ENCODE results near the gene IP6K1. TPM values are rescaled to one million over a fixed set of nuclear protein-coding genes. Genes with fewer than 3 reads are reported as not detected.

The IP6K1 gene
- total RNA-seq = 18.2 and 24.5 TPM in 2 replicates

GRCh38 chr3:49786357-49787181 is at the start of gene IP6K1:
Gene IP6K1 (minus strand): TSS chr3:49786542. CDS start chr3:49748040, 38,502 bp downstream.

GRCh38 chr3:49813497-49814174 is 27.3 kb upstream of the IP6K1 start, which contains the start of gene UBA7:
Gene UBA7 (minus strand): TSS chr3:49813953. CDS start chr3:49813787, 166 bp downstream.

GRCh38 chr3:49802719-49803464 is 16.6 kb upstream of the IP6K1 start, which contains the start of gene INKA1:
Gene INKA1 (plus strand): TSS chr3:49803261. CDS start chr3:49803393, 132 bp downstream.

GRCh38 chr3:49799761-49800160 is 13.4 kb upstream of the IP6K1 start, which contains the start of gene CDHR4:
Gene CDHR4 (minus strand): TSS chr3:49799873. CDS start chr3:49799812, 61 bp downstream.

GRCh38 chr3:49723628-49724551 is 62.5 kb downstream of the IP6K1 start, which contains the start of gene GMPPB:
Gene GMPPB (minus strand): TSS chr3:49723951. CDS start chr3:49723726, 225 bp downstream.

GRCh38 chr3:49719214-49719884 is 67.0 kb downstream of the IP6K1 start, which contains the start of gene AMIGO3:
Gene AMIGO3 (minus strand): TSS chr3:49719684. CDS start chr3:49719465, 219 bp downstream.

GRCh38 chr3:49689046-49689907 is 97.1 kb downstream of the IP6K1 start, which contains the start of the genes MST1 and RNF123:
Gene MST1 (minus strand): TSS chr3:49689474. CDS start chr3:49688691, 783 bp downstream.
Gene RNF123 (plus strand): TSS chr3:49689557. CDS start chr3:49691166, 1,609 bp downstream.

Other genes starting within 250 kb of the IP6K1 start
- 0.15 and 0.17 TPM in 2 replicates for gene BSN, start 232.1 kb downstream of the IP6K1 start, total RNA-seq
- gene APEH, start 112.2 kb downstream of the IP6K1 start, total RNA-seq = 98.7 and 110 TPM in 2 replicates
- gene MST1, start 97.1 kb downstream of the IP6K1 start, total RNA-seq = 5.1 and 5.4 TPM in 2 replicates
- 21.7 and 22.0 TPM in 2 replicates for gene RNF123, start 97.0 kb downstream of the IP6K1 start, total RNA-seq
- 0.50 and 1.2 TPM in 2 replicates for gene AMIGO3, start 66.9 kb downstream of the IP6K1 start, total RNA-seq
- gene GMPPB, start 62.6 kb downstream of the IP6K1 start, total RNA-seq = 48.8 and 50.3 TPM in 2 replicates
- gene CDHR4, start 13.3 kb upstream of the IP6K1 start, total RNA-seq = not detected in 2 replicates
- gene INKA1, start 16.7 kb upstream of the IP6K1 start, total RNA-seq = 2.5 and 3.4 TPM in 2 replicates
- 12.0 and 14.5 TPM in 2 replicates for gene UBA7, start 27.4 kb upstream of the IP6K1 start, total RNA-seq
- 10.3 and 12.8 TPM in 2 replicates for gene TRAIP, start 70.0 kb upstream of the IP6K1 start, total RNA-seq
- gene CAMKV, start 83.4 kb upstream of the IP6K1 start, total RNA-seq = not detected in 2 replicates
- gene MST1R, start 117.3 kb upstream of the IP6K1 start, total RNA-seq = 0.45 and 0.50 TPM in 2 replicates
- 15.3 and 20.8 TPM in 2 replicates for gene MON1A, start 143.3 kb upstream of the IP6K1 start, total RNA-seq
- 20.5 and 24.7 TPM in 2 replicates for gene RBM6, start 153.6 kb upstream of the IP6K1 start, total RNA-seq

Data from bronchus fibroblast of lung (primary cell).